Measurements from ENCODE around the gene RAB26.

- TF ChIP-seq CTCF (optimal IDR thresholded peaks at IDR 0.05 in 1 of 3, IDR thresholded peaks at IDR 0.05 in 1 of 3, conservative IDR thresholded peaks at IDR 0.05 in 1 of 3; ENCODE audit: extremely low read depth in 1 of 3, insufficient read depth in 2 of 3, low read length in 3 of 3) (no peak), EZH2 (IDR thresholded peaks at IDR 0.05; ENCODE audit: low read length) (no peak)
These were observed 26.1 kb downstream of the RAB26 start for GRCh38 chr16:2174396-2175131.
